T-helper 9 cell (primary cell): ENCODE results near the gene UCN.
"Not testable (repeated sequence)": the region's sequence is repeated elsewhere in the genome, so short reads cannot be mapped to it uniquely, and the experiment has no call there.

Experiments used
- DNase-seq: peaks from one replicate; pipeline ENCODE4 v3.0.0-alpha.2; 2020
- total RNA-seq, 2 donors: gene quantifications; one replicate each; lab custom pipeline; 2026; lab: John Stamatoyannopoulos, UW

The UCN gene, protein sequence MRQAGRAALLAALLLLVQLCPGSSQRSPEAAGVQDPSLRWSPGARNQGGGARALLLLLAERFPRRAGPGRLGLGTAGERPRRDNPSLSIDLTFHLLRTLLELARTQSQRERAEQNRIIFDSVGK
- total RNA-seq, result 0.48 to 1.1 reads per million in 2 donors

DNA sequence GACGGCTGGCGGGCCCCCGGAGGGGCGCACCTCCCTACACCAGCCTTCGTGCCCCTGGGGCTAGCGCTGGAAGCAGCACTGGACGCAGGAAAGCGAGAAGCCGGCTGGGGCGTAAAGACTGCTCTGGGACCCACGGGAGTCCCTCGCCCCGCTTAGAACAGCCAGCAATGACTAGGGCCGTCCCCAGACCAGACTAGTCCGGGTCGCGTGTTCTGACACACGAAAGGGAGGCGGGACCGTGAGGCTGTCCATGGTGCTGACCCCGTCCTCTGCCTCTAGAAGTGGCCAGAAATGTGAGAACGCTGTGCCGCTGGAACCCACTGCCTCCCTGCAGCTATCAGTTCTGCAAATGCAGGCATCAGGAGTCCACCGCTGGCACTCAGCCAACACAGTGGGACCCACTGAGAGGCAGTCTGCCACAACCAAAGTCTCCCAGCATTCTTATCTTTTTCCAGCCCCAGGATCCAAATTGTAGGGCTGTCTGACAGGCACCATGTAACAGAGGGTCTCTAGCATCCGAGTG is at the start of gene UCN:
TSS of gene UCN (minus strand) at position 87 of the 523 bp plus-strand sequence. CDS start 550 bp downstream, outside the sequence.
- no peak for DNase-seq

DNA sequence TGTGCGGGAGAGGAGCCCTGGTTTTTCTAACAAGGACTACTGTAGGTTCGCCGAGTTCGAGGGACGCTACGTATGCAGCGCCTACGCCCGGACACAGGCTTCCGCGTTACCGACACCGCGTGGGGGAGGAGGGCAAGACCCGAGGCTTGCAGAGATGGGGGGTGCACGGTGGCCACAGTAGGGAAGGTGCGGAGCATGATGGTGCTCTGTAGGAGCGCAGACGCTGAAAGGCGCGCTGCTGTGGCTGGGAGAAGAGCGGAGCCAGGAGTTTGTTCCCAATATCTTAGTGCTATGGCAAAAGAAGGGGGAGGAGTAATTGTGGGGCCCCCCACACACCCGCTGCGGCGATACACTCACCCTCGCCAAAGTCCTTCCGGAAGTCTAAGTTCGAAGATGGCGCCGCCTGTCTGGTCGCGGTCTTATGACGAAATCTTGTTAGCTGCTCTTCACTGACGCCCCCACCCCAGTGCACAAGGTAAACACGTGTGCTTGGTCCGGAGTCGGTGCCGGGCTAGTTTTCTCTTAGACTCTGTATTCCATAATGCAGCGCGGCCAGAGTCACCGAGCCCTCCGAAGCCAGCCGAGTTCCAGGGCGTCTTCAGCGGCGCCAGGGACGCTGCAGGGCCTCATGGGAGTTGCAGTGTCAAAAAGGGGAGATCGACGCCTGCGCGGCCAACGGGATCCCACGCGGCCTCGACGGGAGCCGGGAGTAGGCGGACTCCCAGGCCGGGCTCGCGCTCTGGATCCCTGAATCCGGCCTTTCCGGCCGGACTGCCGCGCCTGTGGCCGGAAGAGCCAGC is 48.3 kb upstream of the UCN start, which contains the start of gene GTF3C2:
TSS of gene GTF3C2 (minus strand) at position 383 of the 800 bp plus-strand sequence. CDS start 13,210 bp downstream, outside the sequence.
- DNase-seq, result peak; percentile 86

DNA sequence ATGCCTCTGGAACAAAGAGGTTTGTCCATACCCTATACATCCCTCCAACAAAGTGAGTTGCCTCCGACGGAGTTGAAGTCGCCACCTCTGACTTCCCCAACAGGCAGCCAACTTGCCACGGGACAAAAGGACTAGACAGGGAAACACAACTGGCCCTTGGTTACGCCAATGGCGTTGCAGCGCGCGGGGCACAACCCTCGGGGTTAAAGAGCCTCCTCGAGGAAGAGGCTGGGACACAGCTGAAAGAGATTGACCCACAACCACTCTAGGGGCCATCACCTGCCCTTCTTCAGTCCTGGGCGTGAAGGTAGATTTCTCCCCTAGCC is 47.8 kb upstream of the UCN start:
- no peak for DNase-seq

DNA sequence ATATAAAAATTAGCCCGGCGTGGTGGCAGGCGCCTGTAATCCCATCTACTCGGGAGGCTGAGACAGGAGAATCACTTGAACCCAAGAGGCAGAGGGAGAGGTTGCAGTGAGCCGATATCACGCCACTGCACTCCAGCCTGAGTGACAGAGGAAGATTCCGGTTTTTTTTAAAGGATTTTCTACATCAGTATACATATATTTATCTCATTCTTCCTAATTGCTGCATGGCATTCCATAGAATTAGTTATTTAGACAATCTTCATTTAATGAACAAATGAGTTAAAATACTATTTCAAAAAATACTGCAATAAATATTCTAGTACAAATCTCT is 46.3 kb upstream of the UCN start:
- no peak for DNase-seq

DNA sequence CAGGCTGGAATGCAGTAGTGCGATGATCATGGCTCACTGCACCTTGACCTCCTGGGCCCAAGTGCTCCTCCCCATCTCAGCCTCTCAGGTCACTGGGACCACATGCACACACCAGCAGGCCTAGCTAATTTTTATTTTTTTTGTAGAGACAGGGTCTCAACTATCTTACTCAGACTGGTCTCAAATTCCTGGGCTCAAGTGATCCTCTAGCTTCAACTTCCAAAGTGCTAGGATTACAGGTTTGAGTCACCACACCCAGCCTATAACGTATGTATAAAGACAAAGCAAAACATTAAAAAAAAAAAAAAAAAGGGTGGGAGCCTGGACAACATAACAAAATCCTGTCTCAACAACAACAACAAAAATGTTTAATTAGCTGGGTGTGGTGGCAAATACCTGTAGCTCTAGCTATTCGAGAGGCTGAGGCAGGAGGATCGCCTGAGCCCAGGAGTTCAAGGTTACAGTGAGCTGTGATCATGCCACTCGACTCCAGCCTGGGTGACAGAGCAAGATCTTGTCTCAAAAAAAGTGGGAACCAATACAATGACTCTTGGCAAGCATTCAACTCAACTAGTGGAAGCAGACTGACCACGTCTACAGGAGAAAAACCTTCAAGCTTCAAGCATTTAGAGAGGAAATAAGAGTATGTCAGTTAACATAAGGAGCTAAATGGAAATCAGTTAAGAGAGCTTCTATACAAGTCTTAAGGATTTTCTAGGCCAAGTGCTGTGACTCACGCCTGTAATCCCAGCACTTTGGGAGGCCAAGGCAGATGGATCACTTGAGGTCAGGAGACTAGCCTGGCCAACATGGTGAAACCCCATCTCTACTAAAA is 45.7 kb upstream of the UCN start:
- no peak for DNase-seq

DNA sequence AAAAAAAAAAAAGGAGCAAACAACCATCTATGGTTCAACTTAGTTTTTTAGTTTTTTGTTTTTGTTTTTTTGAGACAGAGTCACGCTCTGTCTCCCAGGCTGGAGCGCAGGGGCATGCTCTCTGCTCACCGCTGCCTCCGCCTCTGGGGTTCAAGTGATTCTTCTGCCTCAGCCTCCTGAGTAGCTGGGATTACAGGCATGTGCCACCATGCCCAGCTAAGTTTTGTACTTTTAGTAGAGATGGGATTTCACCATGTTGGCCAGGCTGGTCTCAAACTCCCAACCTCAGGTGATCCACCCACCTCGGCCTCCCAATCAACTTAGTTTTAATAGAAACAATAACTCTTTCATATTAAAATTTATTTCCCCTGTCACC is 45.1 kb upstream of the UCN start:
- not testable (repeated sequence) for DNase-seq

DNA sequence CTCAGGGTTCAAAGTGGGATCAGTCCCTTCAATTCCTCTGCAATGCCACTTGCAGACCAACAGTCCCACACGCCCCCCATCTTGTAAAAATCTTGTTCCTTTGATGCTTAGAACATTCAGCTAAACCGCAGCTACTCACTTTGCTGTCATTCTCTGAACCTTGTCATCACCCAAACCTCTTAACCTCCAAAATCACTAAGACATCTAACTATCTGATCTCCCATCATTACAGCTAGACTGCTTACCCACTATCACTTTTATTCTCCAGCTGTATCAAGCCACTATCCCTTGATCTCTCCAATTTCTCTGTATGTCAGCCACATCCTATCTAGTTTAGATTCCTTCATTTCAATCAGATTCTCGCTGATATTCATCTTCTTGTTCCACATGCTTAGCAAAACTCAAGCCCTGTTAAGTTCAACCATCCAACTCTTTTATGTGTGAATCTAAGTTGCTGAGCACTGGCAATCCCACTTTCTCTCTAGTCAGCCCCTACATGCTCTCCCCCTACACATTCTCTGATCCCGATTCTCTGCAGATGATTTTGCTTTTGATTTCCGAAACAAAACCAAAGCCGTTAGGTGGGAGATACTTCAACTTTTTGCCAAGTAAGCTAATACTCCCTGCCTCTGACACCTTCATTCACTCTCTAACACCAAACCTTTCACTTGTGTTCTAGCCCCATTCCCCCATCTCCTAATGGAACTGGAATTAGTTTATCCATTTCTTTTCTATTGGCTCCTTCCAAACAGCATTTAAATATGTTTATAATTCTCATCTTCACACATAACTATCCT is 43.8 kb upstream of the UCN start:
- DNase-seq, result no peak

DNA sequence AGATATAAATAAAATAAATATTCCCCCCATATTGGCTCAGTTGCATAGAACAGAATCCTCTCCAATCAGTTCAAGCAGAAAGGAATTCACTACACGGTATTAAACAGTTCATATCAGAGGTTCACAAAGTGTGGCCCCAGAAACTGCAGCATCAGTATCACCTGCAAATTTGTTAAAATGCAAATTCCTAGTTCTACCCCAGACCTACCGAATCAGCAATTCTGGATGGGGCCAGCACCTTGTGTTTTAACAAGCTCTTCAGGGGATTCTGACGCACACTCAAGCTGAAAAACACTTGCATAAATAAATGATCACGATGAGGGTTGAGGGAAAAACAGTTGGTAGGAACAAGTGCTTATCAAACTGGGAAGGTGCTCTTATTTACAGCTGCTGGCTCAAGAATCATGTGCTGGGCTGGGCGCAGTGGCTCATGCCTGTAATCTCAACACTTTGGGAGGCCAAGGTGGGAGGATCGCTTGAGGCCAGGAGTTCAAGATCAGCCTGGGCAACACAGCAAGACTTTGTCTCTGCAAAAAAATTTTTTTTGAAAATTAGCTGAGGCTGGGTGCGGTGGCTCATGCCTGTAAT is 42.0 kb upstream of the UCN start:
- no peak for DNase-seq

DNA sequence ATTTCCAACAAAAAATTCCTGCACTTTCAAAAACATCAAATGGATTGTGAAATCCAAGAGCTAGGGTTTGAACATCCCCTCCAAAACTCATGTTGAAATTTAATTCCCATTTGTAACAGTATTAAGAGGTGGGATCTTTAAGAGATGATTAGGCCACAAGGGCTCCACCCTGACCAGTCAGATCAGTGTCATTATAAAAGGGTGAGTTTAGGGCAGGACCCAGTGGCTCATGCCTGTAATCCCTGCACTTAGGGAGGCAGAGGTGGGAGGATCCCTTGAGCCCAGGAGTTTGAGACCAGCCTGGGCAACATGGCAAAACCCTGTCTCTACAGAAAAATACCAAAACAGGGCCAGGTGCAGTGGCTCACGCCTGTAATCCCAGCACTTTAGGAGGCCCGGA is 39.4 kb upstream of the UCN start:
- no peak for DNase-seq

DNA sequence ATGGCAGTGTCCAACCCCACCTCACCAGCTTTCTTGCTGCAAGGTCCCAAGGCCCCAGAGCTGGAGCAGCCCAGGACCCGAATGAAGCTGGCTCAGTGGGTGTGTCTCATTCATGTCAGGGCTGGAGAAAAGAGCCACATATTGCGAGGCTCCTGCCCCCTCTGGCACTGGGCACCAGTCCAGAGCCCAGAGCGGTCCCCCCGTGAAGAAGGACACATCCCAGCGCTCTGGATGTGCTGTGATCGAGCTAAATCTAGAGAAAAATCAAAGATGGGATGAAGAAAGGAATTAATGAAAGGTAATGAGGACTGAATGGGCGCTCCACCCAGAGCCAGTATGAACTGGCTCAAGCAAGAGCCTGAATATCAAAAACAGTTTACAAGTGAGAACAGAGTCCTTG is 27.9 kb upstream of the UCN start:
- DNase-seq, result no peak

DNA sequence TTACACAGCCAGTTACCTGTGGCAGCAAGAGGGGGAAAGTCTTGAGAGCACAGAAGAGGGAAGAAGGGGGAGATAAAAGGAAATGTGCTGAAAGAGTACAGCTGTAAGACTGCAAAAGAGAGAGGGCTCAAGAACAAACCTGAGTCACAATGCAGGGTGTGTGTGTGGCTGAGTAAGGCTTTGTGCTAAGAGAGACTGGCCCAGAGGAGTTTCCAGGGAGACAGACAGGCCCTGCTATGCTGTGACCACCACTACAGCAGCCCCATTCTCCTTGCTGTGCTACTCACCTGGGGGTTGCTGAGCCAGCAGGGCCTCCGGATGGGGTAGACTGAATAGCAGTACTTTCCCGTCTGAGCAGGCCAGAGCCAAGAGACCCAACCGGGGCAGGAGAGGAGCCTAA is 27.1 kb upstream of the UCN start:
- DNase-seq, result no peak

DNA sequence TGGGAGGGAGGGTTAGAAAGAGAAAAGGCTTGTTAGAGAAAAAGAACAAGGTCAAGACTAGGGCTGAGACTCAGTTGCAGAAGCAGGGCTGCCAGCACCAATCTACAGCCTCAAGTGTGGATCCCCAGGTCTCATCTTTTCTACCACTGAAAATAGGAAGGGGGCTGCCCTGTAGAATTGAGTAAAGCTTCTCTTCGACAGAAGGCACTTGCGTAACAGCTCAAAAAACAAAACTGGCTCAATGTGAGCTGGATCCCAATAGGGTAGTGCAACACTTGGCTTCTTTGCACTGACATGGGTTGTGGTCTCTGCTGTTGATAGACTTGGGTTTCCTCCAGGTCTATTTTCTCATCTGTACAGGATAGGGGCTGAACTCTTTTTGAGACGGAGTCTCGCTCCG is 16.5 kb upstream of the UCN start:
- DNase-seq, result no peak

DNA sequence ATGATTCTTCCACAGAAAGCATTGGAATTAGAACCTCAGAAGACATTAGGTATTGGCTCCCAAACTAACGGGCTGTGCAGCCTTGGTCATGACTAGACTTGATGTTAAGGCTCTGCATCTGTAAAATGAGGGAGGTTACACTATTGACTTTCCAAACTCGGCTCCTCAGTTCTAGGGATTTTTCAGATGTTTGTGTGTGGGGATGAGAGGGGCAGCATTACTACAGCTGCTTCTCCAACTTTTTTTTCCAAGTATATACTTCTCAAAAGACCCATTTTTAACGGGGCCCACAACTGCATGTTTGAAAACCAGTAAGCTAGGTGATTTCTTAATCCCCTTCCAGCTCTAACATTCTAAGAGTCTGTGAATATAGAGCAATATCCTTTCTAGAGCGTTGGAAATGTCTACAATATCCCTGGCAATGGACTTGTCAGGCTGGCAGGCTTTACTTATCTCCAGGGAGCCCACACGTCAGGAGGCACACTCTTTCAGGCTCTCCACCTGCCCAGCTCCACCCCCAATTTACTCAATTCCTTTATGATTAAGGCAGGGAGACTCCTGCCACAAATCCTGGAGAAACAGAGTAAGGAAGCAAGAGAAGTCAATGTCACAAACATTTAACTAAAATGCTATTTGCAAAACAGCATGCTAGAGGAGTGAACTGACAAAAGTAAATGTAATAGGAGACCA is 15.5 kb upstream of the UCN start:
- no peak for DNase-seq

DNA sequence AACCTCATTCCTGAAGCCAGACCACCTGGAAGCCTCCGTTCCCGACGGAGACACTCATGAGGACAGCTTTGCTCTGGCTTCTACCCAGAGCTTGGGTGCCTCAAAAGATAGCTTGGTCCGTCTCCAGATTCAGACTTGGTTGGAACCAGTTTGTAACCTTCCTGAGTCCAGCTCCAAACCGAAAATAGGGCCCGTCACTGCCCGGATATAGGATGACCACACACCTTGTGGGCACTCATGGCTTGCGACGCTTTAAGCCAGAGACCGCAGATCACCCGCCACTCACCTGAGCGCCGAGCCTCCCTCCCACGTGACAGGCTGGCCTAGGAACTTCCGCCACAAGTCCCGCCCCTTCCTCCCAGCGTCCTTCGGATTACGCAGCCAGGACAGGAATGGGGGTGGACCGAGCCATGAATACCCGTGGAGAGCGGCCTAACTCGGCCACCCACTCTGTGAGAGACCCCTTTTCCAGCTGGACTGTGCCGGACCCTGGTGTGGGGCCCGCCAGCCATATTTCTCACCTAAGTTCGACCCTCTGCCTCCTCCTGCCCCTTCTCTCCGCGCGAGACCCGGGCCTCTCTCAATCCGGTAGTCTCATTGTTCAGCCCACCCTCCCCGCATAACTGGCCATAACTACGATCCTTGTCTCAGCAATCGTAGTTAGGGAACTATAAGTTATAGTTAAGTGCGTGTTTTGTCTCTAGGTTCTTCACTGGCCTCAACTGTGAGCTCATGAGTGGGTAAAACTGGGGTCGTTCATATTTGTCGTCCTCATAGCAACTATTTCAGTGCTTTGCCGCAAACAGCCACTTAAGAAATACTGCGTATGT is 14.7 kb upstream of the UCN start, which contains the start of gene MPV17:
TSS of gene MPV17 (minus strand) at position 332 of the 830 bp plus-strand sequence. CDS start 580 bp downstream, outside the sequence.
- DNase-seq, result peak; percentile 77

DNA sequence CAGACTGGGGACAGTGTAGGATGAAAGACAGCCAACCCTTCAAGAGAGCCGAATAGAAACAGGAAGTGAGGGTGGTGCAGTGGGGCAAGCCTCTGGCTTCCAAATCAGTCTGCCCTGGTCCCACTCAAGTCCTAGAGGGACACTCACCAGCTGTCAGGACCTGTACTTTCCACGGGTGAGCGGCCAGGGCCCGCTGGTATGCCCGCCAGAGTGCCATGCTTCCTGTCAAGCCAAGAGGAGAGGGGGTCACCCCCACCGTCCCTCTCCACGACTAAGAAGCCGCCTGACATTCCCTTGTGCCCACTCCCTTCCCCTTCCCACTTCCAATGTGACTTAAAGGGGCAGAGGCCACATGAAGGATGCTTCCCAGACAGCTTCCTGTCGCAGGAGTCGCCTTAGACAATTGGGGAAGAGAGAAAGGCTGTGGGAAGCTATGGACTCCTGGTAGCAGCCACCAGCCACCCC is 14.1 kb upstream of the UCN start:
- DNase-seq, result no peak

DNA sequence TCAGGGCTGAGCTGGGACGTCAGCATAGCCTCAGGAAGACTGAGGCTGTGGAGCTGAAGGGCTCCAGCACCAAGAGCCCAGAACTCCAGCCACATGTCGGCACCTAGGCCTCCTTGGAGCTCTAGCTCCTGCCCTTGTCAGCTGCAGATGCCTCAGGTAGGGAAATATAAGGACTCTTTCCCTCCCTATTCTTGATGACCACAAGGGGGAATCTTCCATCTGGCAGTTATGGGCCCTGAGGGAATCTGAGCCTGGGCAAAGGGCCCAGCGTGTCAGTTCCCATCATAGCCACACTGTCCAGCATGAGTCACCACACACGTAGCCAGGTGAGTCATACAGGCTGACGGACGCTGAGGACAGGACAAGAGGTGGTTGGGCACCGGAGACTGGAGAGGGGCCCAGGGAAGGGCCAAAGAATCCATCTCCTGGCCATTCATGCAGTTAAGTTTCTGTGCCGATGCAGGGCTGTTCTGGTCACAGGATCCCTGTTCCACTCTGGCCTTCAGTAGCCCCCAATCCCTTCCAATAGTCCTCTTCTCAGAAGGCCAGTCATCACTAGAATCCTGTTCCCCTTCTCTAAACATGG is 12.8 kb upstream of the UCN start:
- no peak for DNase-seq

DNA sequence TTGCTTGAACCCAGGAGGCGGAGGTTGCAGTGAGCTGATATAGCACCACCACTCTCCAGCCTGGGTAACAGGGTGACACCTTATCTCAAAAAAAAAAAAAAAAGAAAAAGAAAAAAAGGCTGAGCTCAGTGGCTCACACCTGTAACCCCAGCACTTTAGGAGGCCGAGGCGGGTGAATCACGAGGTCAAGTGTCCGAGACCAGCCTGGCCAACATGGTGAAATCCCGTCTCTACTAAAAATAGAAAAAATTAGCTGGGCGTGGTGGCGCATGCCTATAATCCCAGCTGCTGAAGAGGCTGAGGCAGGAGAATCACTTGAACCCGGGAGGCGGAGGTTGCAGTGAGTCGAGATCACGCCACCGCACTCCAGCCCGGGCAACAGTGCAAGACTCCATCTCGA is 11.6 kb upstream of the UCN start:
- not testable (repeated sequence) for DNase-seq

DNA sequence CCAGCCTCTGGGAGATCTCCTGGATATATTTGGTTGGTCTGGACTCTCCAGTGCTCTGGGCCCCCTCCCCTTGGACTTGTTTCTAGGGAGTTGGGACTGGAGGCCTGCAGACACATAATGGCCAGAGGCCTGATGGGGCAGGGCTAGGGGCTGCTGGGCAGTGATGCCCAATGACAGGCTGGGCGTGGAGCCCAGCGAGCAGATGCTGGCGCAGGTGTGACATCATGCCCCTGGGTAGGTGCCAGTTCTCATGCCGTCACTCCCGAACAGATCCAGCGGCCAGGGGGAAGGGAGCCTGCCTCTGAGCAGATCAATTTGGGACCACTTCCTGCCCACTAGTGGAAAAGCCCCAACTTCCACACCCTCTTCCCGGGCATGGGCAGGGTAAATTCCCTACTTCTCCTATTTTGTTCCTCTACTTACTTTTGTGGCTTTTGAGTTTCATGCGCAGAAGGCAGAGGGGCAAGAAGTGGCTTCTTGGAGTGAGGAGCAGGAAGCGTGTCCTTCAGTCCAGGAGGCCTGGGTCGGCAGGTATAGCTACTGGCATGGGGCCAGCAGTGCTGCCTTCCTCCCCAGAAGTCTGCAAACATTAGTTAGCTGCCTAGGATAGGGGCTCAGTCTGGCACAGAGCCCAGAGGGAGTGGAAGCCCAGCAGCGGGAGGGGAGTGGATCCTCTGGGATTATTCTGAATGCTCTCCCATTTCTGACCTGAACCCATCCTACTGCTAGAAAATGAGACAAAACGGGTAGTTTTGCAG is 8.6 kb upstream of the UCN start:
- no peak for DNase-seq

DNA sequence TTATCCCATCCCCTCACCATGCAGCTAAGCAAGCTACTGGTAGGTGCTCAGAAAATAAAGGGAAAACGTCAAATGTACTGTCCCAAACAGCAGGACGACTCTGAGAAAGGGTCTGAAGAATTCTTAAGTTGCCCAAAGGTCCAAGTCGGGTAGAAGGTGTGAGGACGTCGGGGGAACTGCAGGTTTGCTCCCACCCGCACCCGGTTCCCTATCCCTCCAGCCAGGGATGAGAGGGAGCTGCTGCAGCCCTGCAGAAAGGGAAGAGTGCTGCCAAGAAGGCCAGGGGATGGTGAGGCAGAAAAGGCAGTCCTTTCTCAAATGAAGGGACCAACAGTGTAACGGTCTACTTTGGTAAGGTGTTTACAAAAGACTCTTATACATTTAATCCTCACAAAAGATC is 6.9 kb upstream of the UCN start:
- DNase-seq, result no peak
